D721Med (cell line): Measurements from ENCODE around the gene CAMK1D.

Source experiments
- DNase-seq: peaks from one replicate; pipeline ENCODE4 v3.0.0; 2011; ENCODE audit warnings: low spot score; ENCODE audit not compliant: insufficient read length
- FAIRE-seq: peaks from 2 replicates; lab custom pipeline; 2011; peaks lifted over from hg19 to GRCh38; lab: Jason Lieb, UNC
- TF ChIP-seq, protein P1 (sequence below): IDR thresholded peaks from 2 replicates; pipeline ENCODE4 v1.5.1; 2012; ENCODE audit warnings: mild to moderate bottlenecking, control low read depth; ENCODE audit not compliant: insufficient read depth; ENCODE audit errors: missing control alignments

CAMK1D gene

DNA sequence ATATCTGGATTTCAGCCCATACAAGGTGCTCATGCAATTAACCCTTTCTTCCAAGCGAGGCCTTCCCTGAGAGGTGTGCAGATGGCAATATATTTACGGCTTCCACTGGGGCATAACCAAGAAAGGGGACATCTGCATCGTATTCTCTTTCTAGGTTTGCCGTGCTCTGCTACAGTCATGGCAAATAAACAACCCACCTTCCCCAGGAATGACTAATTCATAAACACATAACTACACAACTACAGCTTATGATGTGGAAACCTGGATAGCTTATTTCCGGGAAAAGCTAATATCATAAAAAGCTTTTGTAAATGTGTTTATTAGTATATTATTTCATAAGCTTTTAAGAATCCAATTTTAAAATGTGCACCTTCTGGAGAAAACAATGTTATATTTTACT is 120.0 kb downstream of the CAMK1D start:
- TF ChIP-seq, protein P1, sequence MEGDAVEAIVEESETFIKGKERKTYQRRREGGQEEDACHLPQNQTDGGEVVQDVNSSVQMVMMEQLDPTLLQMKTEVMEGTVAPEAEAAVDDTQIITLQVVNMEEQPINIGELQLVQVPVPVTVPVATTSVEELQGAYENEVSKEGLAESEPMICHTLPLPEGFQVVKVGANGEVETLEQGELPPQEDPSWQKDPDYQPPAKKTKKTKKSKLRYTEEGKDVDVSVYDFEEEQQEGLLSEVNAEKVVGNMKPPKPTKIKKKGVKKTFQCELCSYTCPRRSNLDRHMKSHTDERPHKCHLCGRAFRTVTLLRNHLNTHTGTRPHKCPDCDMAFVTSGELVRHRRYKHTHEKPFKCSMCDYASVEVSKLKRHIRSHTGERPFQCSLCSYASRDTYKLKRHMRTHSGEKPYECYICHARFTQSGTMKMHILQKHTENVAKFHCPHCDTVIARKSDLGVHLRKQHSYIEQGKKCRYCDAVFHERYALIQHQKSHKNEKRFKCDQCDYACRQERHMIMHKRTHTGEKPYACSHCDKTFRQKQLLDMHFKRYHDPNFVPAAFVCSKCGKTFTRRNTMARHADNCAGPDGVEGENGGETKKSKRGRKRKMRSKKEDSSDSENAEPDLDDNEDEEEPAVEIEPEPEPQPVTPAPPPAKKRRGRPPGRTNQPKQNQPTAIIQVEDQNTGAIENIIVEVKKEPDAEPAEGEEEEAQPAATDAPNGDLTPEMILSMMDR: no peak
- FAIRE-seq (no peak), DNase-seq (no peak)

DNA sequence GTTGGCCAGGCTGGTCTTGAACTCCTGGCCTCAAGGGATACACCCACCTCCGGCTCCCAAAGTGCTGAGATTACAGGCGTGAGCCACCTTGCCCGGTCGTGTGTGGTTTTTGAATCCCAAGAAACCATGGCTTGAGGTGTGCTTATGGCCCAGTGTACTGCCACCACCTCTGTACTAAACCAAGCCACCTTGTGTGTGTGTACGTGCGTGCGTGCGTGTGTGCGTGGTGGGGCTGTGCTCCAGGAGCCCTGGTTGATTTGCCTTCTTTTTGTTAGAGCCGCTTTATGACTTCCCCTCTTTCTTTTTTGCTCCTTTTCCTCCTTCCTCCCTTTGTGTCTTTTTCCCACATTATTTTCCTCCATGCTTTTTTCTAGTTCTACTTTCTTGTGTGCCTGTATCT is 121.4 kb downstream of the CAMK1D start:
- TF ChIP-seq, protein P1: no peak
- FAIRE-seq (no peak), DNase-seq (no peak)

DNA sequence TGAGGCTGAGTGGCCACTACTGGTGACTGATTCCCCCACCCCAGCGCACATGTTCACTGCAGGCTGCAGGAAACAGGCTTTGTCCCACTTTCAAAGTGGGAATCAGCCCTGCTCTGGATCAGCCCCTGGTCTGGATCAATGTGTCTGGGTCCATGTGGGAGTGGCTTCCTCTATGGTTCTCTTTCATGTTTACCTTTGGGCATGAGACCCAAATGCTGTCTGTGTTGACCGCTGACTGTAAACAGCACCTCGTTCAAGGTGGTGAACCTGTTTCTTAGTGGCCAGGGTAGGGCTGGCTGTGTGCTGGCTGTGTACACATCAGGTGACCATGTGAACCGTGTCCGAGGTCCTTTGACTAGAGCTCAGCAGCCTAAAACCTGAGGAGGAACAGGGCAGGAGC is 121.8 kb downstream of the CAMK1D start:
- no peak for FAIRE-seq
- DNase-seq: no peak
- TF ChIP-seq, protein P1: no peak

DNA sequence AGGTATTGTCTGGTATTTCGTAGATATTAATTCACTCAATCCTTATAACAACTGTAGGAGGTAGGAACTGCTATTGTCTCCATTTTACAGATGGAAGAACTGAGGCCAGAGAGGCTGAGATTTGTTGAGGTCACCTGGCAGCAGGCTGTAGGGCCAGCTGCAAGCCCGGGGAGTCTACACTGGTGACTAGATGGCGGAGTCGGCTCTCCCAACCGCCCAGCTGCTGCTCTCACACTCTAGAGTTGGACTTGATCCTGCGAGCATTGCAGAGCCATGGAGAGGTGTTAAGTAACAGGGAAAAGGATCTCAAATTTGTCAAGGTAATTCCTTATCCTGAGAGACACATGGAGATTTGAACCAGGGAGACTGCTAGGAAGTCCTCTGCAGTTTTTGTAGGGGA is 124.1 kb downstream of the CAMK1D start:
- DNase-seq: no peak
- TF ChIP-seq, protein P1: no peak
- no peak for FAIRE-seq

DNA sequence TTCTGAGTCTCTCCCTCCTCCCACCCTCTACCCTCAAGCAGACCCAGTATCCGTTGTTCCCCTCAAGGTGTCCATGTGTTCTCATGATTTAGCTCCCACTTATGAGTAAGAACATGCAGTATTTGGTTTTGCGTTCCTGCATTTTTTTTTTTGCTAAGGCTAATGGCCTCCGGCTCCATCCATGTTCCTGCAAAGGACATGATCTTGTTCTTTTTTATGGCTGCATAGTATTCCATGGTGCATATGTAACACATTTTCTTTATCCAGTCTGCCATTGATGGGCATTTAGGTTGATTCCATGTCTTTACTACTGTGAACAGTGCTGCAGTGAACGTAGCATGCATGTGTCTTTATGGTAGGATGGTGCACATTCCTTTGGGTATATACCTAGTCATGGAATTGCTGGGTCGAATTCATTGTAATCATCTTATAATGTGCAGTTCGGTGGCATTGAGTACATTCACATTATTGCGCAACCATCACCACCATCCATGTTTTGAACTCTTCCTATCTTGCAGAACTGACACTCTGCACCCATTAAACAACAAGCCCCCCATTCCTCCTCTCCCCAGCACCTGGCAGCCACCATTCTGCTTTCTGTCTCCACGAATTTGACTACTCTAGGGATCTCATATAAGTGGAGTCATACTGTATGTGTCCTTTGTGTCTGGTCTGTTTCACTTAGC is 125.5 kb downstream of the CAMK1D start:
- DNase-seq (no peak), FAIRE-seq (no peak)
- TF ChIP-seq, protein P1: no peak

DNA sequence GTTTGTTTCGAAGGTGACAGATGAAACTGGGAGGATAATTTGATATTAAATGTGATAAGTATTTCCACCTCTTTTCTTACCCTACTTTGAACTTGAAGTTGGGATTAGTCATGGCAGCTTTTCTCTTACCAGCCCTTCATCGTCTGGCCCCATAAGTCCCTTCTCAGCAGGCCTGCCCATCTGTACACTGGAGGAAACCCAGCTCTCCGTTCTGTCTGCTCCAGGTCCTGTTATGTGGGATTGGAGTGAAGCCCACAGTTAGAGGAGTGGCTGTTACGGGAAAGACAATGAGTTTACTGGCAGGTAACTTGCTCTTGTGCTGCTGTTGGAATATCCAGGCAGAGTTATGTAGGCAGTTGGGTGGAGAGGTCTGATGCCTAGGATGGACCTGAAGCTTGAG is 127.3 kb downstream of the CAMK1D start:
- DNase-seq (no peak), FAIRE-seq (no peak)
- TF ChIP-seq, protein P1: no peak

DNA sequence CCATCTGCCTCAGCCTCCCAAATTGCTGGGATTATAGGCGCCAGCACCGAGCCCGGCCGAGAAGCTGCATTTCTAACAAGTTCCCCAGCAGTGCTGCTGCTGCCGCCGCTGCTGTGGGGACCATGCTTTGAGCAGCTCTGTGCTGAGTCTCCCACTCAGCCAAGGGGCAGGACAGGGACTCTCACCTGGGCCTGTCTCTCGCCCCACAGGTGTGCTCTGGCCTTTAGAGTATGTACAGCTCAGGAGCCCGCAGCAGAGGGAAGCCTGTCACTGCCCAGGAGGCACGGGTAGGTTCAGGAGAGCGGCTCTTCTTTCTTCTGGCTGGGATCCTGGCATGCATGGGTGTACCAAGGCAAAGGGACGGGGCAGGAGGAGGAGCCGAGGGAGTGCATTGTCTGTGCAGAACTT is 130.1 kb downstream of the CAMK1D start:
- DNase-seq: no peak

More for the DNA sequence above, 130.1 kb downstream of the CAMK1D start:
- TF ChIP-seq, protein P1: no peak
- FAIRE-seq: no peak
